ENCODE measurements around the gene HOXA7.

HOXA7 gene

DNA sequence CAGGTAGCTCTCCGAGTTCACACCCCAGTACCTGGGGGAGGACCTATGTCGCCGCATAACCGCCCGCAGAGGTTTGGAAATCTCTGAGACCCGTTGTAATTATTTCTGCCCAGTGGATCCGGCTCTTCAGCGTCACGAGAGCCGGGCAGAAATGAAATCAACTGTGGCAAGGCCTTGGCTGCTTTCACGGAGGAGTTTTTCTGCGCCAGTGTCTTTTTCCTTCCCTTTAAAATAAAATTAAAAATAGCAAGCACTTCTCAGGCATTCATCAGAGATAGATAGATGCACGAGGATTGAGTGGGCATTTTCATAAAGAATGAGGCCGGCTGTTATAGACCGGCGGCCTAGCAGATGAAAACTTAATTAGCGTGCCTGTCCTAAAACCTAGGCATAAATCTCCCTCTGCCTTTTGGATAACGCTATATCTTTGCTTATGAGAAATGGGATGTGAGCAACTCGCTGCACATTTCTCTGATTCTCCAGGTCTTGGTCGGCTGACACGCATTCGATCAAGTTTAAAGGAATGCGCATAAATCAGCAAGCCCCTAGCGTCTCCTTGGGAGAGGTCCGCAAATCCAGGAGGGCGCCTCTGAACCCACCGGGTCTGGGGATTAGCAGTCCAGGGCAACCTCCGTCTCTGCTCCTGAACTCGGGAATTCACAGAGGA is 37.0 kb upstream of the HOXA7 start:
- no peak for DNase-seq

DNA sequence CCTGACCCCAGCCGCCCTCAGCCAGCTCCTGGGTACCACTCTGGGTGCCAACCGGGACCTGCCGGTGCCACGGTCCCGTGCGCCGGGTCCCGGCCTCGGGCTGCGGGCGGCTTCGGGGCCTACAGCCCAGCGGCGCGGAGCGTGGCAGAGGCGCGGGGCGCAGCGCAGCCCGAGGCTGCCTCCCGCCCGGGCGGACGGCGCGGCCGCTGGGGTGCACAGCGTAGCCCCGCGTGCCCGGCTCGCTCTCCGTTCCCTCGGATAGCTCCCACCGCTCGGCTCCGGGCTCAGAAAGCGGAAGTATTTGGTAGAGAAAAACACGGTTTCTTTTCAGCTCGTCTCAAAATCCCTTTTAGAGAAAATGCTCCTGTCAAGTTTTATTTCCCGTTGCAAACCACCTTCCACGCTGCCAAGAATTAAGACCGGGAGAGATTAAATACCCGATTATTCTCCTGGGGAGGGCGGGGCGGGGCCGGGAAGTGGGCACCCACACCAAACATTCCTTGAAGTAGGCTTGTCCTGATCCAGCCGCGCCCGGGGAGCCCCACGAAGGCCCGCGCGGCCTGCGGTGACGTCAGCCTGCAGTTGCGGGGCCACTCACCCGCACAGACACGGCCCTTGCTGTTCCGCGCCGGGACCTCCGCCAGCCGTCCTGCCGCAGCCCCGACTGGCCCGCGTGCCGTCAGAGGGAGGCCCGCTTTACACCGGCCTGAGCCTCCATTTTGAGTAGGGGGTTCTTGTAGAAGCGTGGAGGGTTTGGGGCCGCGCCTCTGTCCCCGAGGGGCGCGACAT is 36.3 kb upstream of the HOXA7 start:
- no peak for DNase-seq

DNA sequence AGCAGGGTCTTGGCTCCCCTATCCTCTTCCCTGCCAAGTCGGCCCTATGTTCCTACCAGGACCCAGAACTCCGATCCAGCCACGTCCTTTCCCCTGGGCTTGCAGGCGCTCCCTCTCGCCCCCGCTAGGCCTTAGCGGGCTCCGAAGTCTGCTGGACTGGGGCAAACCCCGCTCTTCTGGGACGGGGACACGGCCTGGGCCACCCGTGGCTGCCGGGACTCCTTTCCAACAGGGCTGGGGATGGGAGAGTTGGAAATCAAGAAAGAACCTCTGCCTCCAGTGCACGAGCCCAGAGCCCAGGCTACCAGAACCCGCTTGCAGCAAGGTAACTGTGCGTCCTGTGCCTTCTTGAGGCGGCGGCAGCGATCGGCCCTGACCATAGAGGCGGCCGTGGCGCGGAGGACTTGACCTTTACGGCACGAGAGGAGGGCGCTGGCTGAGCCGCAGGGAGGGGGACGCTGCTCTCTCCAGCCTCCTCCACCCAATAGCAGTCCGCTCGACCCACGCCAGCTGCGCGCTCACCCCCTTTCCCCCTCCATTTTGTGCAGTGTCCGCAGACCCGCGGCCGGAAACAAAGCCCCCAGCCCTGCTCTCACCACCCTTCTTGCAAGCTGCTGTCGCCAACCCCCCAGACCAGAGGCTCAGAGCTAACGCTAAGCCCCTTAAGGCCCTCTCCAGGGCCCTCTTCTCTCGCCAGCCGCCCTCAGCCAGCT is 35.5 kb upstream of the HOXA7 start:
- DNase-seq = no peak

DNA sequence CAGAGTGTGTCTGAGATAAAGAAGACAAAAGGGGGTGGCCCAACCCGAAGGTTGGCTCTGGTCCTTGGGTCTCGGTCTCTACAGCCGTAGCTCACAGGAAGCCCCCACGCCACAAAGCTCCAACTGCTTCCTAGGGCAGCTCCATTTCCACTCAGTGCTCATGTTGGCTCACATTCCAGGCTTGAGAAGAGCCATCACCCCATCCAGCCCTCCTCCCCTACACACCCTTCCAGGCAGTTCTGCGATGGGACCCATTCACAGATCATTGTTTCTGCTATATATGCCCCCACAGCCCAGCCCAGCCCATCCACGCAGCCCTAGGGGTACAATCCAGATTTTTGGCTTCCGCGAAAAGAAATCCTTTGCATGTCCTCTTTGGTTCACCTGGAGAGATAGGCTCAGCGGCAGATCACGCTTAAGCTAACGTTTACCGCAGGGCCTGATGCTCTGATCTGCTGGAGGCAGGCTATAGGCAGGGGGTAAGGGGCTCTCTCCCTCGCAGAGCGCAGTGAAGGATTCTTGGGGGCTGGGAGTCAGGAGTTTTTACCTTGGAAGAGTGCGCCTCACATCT is 34.8 kb upstream of the HOXA7 start:
- no peak for DNase-seq

DNA sequence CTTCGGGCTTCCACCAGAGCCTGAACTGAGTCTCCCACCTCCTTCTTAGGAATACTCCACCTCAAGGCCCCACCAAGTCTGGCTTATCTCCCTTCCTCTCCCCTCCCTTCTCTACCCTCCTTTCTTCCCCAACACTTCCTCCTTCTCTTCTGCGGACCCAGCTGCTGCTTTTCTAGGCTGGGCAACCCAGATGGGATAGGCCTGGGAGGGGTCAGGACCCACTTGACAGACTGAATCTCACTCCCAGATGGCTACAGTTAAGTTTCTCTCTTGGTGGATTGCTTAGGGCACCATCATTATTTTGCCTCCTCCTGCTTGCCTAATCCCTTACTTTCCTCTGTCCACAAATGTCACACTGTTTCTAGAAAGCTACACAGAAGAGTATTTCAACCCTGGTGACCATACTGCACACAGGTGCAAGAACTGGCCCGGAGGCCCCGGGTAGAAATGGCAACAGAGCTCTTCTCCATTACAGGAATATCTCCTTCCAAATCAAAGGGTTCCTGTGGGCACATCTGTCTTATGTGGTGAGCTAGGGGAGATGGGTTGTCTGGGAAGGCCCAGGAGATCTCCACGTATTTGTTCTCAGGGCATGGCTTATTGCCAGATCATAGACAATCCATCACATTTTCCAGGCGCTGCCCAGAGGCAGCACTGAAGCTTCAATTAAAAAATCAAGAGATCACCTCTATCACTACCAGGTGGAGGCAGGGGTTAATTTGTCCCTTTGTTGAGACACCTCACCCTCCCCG is 33.7 kb upstream of the HOXA7 start:
- DNase-seq = no peak

DNA sequence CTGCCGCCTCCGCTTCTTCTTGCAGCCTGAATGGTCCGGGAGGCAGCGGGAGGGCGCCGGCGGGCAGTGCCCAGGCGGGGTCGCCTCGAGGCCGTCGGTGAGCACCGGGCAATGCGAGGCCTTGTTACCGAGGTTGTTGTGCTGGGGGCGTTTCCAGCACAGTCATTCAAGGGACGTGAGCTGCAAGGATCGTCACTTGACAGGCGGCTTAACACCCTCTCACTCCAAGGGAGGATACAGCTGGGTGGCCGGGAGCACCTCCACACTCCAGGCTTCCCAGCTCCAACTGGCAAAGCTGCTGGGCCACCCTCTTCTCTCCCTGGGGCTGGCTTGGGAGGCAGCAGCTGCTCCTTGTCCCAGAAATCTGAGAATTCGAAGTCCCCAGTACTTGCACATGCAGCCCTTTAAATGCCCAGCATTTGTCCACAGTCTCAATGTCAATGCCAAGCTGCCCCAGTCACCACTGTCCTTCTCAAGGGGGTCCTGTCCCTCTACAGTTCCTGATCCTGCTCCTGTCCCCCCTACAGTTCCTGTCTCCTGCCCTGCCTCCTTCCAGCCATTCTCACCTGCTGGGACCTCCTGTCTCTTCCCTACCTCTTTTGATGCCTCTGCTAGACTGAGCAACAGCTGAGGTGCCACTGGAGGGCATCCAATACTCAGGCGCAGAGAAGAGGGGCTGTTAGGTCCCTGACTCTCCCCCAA is 33.0 kb upstream of the HOXA7 start:
- no peak for DNase-seq

DNA sequence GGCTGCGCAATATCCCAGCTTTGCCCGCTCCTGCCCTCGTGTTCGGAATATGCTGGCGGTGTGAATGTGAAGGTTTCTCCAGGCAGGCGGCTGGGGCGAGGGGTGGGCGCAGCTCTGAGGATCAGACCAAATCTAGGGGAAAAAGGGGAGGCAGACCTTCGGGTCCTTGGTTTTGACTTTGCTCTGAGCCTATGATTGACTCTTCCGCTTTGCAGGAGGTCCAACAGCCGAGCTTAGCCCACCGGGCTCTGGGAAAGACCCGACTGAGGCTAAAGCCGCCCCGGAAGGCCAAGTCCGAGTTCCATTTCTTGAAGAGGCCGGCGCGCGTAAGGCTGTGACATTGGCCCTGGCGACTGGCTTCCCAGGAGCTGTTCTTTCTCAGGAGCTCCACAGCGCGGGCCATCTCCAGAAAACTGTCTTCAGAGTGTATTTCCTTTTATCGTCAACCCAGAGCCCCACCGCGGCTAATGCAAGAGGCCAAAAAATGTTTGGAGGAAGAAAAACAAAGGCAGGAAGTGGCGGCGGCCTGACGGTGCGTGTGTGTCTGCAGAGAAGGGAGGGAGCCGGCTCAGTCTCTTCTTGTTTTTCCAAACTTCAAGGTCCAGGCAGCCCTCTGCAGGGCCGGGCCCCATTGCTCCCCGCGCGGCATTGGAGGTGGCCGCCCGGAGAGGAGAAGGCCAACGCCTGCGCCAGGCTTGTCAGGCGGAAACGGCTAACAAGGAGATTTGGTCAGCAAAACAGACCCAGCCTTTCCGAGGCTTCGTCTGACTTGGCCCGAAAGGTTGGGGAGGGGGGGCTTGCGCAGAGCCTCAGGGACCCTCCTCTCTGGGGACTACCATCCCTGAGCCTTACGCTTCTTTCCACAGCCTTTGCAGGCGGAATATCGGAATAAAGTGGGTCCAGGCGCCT is 32.2 kb upstream of the HOXA7 start:
- DNase-seq = no peak

DNA sequence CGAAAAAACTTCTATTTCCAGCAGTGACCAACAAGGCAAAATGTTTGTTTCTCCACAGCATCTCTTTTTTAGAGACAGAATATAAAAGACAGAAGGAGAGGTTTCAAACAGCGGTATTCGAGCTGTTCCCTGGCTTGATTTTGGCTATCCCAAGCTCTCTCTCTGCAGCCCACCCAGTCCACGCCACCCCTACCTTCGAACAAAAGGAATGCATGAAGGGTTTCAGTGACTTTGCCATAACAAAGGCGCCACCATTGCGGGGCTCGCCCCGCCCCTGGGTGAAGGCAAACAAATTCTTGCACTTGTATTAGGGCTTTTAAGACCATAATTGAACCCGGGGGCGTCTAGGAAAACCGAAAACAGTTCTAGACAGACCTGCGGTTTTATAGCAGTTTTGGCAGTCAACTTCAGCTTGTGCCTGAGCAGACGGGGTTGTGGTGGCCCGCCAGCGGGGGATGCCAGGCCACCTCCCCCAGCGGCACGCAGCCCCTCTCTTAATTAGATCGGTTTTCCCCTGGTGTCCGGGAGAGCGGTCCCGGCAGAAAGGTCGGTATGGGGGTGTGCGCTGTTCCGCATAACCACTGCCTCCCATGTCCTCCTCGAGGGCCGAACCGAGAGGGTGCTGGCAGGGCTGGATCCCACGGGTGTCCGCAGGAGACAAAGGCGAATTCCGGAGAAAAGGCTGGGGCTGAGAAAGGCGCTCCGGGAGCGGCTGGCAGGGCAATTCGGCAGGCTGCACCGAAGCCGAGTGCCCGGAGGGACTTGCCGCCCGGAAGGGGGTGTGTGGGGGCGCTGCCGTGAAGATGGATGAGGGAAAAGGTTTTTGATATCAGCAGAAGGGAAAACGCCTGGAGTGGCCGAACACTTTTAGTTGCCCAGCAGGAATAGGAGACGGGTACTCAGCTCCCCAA is 31.3 kb upstream of the HOXA7 start:
- no peak for DNase-seq

DNA sequence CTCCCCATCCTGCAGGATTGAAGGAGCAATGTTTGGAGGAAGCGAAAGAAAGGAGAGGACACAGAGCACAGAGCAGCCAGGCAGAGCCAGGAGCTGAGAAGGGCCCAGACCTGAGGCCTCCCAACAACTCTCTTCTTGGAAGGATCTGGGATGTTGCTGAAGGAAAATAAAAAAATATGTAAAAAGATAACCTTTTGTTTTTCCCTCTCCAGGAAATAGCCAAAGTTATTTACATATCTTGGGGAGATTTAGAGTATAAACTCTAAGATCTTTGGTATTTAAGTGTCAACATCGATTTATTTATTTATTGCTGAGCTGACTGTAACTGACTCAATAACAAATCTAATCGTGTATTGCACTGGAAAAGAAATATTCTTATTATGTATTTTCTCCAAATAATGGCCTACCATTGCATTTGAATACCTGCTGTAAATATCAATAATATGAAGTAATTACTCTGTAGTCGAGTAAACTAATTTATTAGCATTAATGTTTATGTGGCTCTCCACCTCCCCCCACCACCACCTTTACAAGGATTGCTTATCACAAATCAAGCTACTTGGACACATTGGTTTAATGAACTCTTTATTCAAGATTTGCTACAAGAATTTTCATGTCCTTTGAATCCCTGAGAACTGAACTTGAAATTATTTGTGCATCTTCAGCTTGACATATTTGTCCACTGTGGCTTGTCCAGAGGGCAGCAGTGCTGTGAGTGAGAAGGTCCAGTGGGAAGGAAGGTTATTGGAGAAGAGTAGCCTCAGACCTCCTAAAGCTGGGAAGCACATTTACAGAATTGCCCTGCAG is 30.4 kb upstream of the HOXA7 start:
- DNase-seq = no peak

DNA sequence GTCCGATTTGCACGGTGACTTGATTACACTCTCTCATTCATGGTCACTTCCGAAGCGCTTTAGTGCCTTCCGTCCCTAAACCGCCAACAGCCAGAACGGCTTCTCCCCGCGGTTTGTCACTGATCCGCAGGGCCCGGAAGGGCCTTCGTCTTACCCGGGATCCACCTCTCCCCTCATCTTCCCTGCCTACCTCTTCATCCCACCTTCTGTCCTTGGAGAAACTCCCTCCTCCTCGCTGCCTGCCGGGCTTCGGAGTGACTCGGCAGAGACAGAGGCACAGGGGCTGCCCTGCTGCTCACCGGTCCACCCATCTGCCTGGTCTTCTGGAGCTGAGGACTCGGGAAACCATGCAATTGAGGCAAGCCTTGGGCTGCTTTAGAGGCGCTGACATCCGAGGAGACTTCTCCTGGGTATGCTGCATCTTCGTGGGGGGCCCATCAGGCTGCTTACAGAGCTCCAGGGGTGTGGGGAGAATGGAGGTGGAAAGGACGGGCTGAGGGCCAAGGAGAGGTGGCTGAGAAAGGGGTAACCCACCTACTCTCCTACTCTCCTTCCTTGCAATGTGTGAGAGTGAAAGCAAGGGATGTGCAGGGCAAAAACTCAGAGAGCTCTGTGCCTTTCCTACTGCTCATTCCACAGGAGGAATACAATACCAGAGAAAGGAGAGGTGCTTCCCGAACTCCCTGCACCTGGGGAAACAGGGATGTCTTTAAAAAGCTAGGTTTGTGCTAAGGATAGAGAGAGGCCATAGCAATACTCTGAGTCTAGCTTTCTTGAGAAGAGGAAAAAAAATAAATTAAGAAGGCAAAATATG is 29.6 kb upstream of the HOXA7 start:
- no peak for DNase-seq

DNA sequence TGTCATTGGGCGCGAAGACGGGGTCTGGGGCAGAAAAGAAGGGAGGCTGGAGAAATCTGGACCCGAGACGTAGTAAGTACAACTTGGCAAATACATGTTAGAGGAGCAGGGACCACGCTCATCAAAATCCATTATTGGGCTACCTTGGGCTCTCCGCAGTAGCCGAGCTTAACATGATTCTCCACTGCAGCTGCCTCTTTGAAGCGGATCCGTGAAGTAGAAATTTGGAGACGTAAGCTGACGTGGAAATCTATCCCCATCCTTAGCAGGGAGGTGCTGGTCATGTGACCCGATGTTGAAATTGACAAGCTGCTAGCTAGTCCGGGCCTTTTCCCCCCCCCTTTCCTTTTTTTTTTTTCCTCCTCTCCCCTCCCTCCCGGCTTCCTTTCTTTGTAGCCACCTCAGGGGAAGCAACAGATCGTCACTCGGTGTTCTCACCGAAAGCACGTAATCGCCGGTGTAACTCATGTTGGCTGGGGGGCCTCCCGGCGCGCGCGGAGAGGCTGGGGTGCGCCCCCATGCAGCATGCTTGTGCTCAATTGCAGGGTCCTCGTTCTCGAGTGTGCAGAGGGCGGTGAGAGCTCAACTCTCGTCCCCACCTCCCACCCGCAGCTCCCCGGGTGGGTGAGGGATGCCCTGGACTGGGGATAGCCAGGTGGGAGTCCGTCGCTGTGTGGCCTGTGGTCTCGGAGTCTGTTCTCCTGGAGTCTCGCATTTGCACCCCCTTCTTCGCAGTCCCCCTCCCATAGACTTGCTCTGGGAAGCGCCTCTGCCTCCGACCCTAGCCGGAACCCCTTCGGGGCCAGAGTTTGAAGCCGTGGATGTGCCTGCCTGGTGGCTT is 28.8 kb upstream of the HOXA7 start, which contains the start of gene HOXA11:
Gene HOXA11 (minus strand): TSS at position 220 of the 841 bp plus-strand sequence. CDS start 88 bp downstream, at position 132.
- DNase-seq = no peak

DNA sequence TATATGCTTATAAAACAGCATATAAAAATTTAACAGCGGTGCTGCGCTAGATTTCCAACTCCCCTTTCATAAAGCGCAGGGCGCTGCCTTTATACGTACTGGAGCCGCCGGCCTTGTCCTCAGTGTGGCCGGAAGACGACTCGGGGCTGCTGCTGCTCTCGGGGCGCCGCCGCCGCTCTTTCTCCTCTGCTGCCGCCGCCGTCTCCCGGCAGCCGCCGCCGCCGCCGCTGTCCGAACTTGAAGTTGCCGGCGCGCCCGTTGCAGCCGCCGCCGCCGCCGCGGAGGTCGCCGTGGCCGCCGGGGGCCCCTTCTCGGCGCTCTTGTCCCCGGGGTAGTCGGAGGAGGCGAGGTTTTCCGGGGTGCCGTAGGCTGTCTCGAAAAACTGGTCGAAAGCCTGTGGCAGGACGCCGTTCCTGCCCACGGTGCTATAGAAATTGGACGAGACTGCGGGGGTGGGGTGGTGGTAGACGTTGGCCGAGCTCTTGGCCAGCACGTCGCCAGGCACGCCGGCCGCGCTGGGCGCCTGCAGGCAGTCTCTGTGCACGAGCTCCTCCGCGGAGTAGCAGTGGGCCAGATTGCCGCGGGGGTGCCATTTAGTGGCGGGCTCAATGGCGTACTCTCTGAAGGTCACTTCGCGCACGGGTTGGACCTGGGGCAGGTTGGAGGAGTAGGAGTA is 28.0 kb upstream of the HOXA7 start:
- DNase-seq = no peak

DNA sequence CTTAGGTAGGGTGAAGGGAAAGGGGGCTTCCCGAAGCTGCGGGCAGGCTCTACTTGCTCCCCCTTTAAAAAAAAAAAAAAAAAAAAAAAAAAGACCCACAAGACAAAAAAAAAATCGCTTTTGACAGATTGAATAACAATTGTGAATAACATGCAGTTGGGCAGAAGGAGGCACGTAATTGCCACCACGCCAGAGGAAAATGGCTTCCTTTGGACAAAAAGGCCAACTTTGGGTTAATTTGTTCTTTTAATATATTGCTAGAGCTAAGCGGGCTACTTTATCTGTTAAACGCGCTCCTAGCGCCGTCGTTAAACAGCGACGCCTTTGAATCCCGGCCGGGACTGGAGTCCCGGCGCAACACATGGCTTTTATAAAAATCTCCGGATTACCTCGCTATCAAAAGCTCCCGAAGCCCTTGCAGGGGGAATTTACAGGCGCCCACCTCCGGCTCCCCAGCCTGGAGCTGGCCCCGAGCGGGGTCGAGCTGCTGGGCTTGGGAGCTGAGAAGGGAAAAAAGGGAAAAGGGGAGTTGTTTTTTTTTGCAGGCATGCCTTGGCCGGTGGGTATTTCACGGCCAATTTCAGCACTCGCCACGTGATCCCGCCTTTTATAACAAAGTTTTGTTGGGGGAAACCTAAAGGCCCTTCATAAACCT is 27.3 kb upstream of the HOXA7 start:
- no peak for DNase-seq

DNA sequence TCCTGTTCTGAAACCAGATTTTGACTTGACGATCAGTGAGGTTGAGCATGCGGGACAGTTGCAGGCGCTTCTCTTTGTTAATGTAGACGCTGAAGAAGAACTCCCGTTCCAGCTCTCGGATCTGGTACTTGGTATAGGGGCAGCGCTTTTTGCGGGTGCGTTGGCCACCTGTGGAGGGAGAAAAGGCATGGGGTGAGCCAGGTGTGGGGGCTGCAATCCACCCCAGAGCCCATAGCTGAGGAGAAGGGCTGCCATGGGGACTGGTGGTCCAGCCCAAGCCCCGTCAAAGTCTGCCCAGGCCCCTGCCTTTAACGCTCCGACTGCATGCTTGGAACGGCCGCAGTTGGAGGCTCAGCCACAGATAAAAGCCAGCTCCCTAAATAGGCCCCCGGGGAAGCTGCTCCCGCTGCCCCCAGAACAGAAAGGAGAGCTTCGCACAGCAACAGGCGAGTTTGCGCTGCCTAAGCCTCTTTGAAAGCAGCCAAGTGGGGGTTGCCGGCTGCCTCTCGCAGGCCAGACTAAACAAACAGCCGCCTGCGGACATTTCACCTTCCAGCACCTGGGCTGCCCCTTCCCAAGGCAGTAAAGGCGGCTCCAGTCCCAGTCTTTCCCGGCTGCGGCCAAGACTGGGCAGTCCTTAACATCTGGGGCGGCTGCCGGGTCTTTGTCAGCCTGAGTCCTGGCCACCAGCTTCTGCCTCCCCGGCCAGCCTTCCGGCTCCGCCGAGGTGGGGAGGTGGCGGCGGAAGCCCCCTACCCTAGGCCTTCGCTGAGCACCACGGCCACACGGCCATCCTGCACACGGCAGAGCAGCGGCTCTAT is 26.6 kb upstream of the HOXA7 start:
- no peak for DNase-seq

DNA sequence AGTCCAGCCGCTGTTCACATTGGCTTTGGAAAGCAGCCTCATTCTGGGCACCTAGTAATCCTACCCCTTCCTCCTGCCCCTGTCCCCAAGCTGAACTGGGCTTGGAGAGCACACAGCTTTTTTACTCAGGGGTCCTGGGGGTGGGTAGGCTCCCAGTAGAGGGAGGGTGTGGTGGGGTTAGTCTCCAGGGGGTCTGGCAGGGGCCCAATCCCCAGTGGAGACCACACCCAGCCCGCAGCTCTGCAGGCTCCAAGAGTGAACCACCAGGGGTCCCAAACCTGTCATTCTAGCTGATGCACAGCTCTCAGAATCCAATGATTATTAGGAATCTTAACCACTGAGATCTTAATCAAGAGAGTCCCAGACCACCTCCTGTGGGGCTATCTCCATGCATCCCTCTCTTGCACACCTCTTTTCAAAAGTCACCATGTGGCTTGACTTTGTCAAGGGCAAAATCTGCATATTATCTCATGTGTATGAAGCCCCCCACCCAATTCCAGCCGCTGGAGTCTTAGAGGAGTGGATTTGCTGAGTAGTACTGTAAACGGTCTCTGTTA is 25.9 kb upstream of the HOXA7 start:
- DNase-seq = no peak
